Gastrocnemius medialis (tissue), 4 donors: ENCODE measurements around the gene MYOD1.

Source experiments
- CTCF ChIP-seq, 5 experiments: fragments of 450-650 bp in 3 of 5; fragments of 200-600 bp in 2 of 5; sonication (generic) in 2 of 5; IDR thresholded peaks in 4 of 5; conservative IDR thresholded peaks in 1 of 5; 1 replicate in 4 of 5; 2 replicates in 1 of 5; pipeline ENCODE4 v1.5.1; 2016 to 2019; ENCODE audit warnings: antibody characterized with exemption in 5 of 5, mild to moderate bottlenecking in 3 of 5, moderate library complexity in 3 of 5
- POLR2A ChIP-seq, 2 donors: fragments of 450-650 bp; IDR thresholded peaks; one replicate each; pipeline ENCODE4 v1.6.1; 2017; ENCODE audit warnings: antibody characterized with exemption in 2 of 2, mild to moderate bottlenecking in 2 of 2, moderate library complexity in 2 of 2

- no peak for TF ChIP-seq CTCF (IDR thresholded peaks at IDR 0.05 in 4 of 5, conservative IDR thresholded peaks at IDR 0.05 in 1 of 5)
- TF ChIP-seq POLR2A (IDR thresholded peaks at IDR 0.05): no peak
These were observed 33.8 kb downstream of the MYOD1 start for GRCh38 chr11:17753153-17753552.
